SKM-1 (cell line): ENCODE results near the gene PRKAG2.

ENCODE experiments used
- DNase-seq: peaks from one replicate; lab custom pipeline; 2025; ENCODE audit not compliant: unreplicated experiment; lab: John Stamatoyannopoulos, UW

The PRKAG2 gene

GRCh38 chr7:151683615-151684407 lies 193.1 kb downstream of the PRKAG2 start:
- DNase-seq: no peak

- DNase-seq: no peak
Observed at GRCh38 chr7:151682831-151683614, 193.9 kb downstream of the PRKAG2 start.

GRCh38 chr7:151681726-151682125 lies 195.2 kb downstream of the PRKAG2 start:
- no peak for DNase-seq

- no peak for DNase-seq
Observed at GRCh38 chr7:151680810-151681209, 196.1 kb downstream of the PRKAG2 start.

GRCh38 chr7:151679881-151680612 lies 196.9 kb downstream of the PRKAG2 start:
- DNase-seq: no peak

- DNase-seq: no peak
Observed at GRCh38 chr7:151679071-151679708, 197.7 kb downstream of the PRKAG2 start.

GRCh38 chr7:151678227-151678604 lies 198.7 kb downstream of the PRKAG2 start:
- no peak for DNase-seq

- DNase-seq: no peak
Observed at GRCh38 chr7:151677581-151678226, 199.2 kb downstream of the PRKAG2 start.

GRCh38 chr7:151676759-151677158 lies 200.2 kb downstream of the PRKAG2 start:
- no peak for DNase-seq

- DNase-seq: no peak
Observed at GRCh38 chr7:151675196-151675920, 201.6 kb downstream of the PRKAG2 start.

GRCh38 chr7:151674161-151674920 lies 202.6 kb downstream of the PRKAG2 start:
- no peak for DNase-seq

GRCh38 chr7:151673216-151673615 lies 203.7 kb downstream of the PRKAG2 start:
- no peak for DNase-seq

- no peak for DNase-seq
Observed at GRCh38 chr7:151672716-151673115, 204.2 kb downstream of the PRKAG2 start.

GRCh38 chr7:151671514-151671913 lies 205.4 kb downstream of the PRKAG2 start:
- DNase-seq: no peak

- no peak for DNase-seq
Observed at GRCh38 chr7:151669762-151670161, 207.2 kb downstream of the PRKAG2 start.

GRCh38 chr7:151666886-151667285 lies 210.0 kb downstream of the PRKAG2 start:
- DNase-seq: no peak

GRCh38 chr7:151665368-151665767 lies 211.5 kb downstream of the PRKAG2 start:
- DNase-seq: no peak

GRCh38 chr7:151664268-151664667 lies 212.6 kb downstream of the PRKAG2 start:
- no peak for DNase-seq

- no peak for DNase-seq
Observed at GRCh38 chr7:151663382-151664100, 213.4 kb downstream of the PRKAG2 start.
